LHCN-M2 (cell line): ENCODE data around the gene RBBP4. TPM values are rescaled to one million over a fixed set of nuclear protein-coding genes. Genes with fewer than 3 reads are reported as not detected.
A peak's percentile ranks its signal among the peaks of the same experiment; 100 is the strongest.
"Not testable (repeated sequence)": the region's sequence is repeated elsewhere in the genome, so short reads cannot be mapped to it uniquely, and the experiment has no call there.

Experiments used
- DNase-seq: peaks from one replicate; pipeline ENCODE4 v3.0.0-alpha.2; 2012; ENCODE audit warnings: low read depth
- polyA plus RNA-seq: library from polyadenylated mRNA; unstranded; fragments of >200 nt; gene quantifications from one replicate; pipeline ENCODE4 v1.2.1, GENCODE V29; 2012; ENCODE audit warnings: missing spikeins
- total RNA-seq: library from RNA; depleted of rRNA; stranded (reverse); fragments of >200 nt; gene quantifications from 2 replicates; pipeline ENCODE4 v1.2.3, GENCODE V29; 2014; rRNA removed

Gene RBBP4
- 114 and 150 TPM in 2 replicates for total RNA-seq
- 111 TPM for polyA plus RNA-seq

DNA sequence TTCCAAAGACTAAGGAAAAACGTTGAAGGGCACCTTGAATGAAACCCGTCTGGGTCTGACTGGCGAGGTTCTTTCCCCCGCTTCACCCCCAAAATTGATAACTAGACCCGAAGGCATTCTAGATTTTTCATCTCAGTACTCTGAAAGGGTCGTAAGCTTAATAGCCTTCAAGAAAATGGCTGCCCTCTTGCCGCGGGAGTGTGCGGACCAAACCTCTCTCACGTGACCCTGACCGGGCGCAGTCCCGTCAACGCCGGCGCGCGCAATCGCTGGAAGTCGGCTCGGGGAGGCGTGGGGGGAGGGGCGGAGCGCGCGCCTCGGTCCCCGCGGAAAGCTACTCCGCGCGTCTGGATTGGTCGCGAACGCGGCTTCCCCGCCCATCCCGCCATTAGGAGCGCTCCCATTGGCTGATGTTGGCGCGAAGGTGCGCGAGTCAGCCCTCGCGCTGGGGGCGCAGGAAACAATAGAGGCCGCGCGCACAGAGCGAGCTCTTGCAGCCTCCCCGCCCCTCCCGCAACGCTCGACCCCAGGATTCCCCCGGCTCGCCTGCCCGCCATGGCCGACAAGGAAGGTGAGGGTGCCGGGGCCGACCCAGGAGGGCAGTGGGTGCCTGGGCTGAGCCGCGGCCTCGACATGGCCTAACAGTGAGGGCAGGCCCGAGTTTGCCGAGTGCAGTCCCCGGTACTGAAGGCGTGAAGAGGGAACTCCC is at the start of gene RBBP4:
Gene RBBP4, plus strand, starts transcription at position 457 of the 709 bp plus-strand sequence. Its CDS starts 99 bp downstream, at position 556.
- peak; percentile 96 for DNase-seq

GRCh38 chr1:32605711-32606424 is 45.1 kb upstream of the RBBP4 start:
- DNase-seq, result no peak

GRCh38 chr1:32606565-32607371 is 44.2 kb upstream of the RBBP4 start:
- no peak for DNase-seq

GRCh38 chr1:32609180-32609579 is 41.8 kb upstream of the RBBP4 start:
- DNase-seq, result no peak

DNA sequence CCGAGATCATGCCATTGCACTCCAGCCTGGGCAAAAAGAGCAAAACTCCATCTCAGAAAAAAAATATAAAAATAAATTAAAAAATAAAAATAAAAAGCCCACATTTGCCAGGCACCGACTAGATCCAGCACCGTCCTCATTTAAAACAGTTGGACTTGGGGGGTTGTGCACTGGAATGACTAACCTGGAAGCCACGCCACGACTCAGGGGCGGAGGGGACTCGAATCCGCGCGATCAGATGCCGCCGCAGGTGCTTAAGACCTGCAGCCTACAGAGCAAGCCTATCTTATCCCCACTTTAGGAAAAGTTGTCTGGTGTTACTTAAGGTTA is 39.2 kb upstream of the RBBP4 start:
- DNase-seq, result no peak

- peak; percentile 81 for DNase-seq
Measured at GRCh38 chr1:32612189-32612881, 38.7 kb upstream of the RBBP4 start.

- no peak for DNase-seq
Measured at GRCh38 chr1:32613472-32613871, 37.5 kb upstream of the RBBP4 start.

GRCh38 chr1:32618673-32619221 is 32.3 kb upstream of the RBBP4 start:
- peak; percentile 4 for DNase-seq

DNA sequence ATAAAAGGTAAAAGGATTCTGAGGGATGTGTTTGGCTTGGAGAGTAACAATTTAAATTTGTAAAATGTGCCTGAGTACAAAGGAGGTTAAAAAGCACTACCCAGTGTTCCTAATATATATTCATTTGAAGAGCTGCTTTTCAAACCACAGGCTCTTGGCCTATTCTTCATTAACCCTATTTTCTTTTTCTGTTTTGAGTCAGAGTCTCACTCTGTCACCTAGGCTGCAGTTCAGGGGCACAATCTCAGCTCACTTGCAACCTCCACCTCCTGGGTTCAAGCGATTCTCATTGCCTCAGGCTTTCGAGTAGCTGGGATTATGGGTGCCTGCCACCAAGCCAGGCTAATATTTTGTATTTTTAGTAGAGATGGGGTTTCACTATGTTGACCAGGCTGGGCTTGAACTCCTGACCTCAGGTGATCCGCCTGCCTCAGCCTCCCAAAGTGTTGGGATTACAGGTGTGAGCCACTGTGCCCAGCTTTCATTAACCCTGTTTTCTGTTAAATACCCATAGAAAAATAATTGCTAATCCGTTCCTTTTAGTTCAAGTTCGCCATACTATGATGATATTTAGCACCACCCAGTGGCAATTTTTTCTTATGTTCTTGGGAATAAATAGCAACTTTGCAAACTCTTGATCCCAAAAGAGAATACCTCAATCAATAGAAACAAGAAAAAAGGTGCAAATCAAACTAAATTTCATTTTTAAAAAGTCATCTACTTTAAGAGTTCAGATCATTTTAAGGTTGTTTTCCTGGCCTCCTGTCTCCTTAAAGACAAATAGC is 31.1 kb upstream of the RBBP4 start:
- DNase-seq, result no peak

- DNase-seq, result no peak
Measured at GRCh38 chr1:32622205-32622604, 28.8 kb upstream of the RBBP4 start.

GRCh38 chr1:32622806-32623681 is 28.0 kb upstream of the RBBP4 start:
- DNase-seq, result peak; percentile 20

- DNase-seq, result no peak
Measured at GRCh38 chr1:32623775-32624174, 27.2 kb upstream of the RBBP4 start.

DNA sequence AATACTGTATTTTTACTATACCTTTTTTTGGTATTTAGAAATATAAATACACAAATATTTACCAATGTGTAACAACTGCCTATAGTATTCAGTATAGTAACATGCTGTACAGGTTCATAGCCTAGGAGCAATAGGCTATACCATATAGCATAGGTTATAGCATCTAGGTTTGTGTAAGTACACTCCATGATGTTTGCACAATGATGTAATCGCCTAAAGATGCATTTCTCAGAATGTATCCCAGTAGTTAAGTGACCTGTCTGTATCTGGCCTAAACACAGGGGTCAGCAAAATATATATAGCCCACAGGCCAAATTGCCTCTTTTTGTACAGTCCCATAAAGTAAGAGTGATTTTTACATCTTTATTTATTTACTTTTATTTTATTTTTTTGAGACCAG is 24.8 kb upstream of the RBBP4 start:
- no peak for DNase-seq

- DNase-seq, result peak; percentile 85
Measured at GRCh38 chr1:32627596-32628162, 23.3 kb upstream of the RBBP4 start.

GRCh38 chr1:32630173-32630572 is 20.8 kb upstream of the RBBP4 start:
- DNase-seq, result not testable (repeated sequence)

GRCh38 chr1:32632829-32633228 is 18.2 kb upstream of the RBBP4 start:
- DNase-seq, result no peak

GRCh38 chr1:32635508-32636277 is 15.3 kb upstream of the RBBP4 start:
- DNase-seq, result no peak

GRCh38 chr1:32636914-32637645 is 13.9 kb upstream of the RBBP4 start:
- no peak for DNase-seq
